ENCODE measurements around the gene ZYG11A. TPM values are rescaled to one million over a fixed set of nuclear protein-coding genes. Genes with fewer than 3 reads are reported as not detected.

The ZYG11A gene
- total and polyA plus RNA-seq, 2 donors (not counting 3 experiments of a cell fraction or from before 2014, with no cell fraction given): 0.40 to 2.1 TPM

DNA sequence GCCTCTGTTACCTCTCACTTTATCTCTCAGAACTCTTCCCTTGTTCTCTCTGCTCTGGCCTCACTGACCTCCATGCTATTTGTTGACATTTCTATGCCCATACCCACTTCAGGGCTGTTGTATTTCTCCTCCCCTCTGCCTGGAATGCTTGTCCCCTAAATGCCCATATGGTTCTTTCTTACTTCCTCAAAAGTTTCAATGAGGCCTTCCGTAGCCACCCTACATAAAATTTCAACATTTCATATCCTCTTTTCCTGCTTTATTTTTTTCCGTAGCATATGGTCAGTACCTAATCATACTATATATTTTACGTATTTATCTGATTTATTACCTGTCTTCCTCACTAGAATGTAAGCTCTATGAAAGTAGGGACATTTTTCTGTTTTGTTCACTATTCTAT is 47.1 kb upstream of the ZYG11A start:
- FAIRE-seq (no peak), DNase-seq (ENCODE audit: low read depth, low spot score) (no peak)
- dilution Hi-C loops (cut with MboI; ENCODE audit: extremely low pct_ligation_motif_present, low sequenced_read_pairs): no loop called here
- no peak overlapping the region for H3K9ac ChIP-seq (replicated peaks; ENCODE audit: extremely low read depth, insufficient read depth, low read length)
- H3K79me2 ChIP-seq (ENCODE audit: control insufficient read depth, insufficient read depth, low read length): no peaks in the 10 kb centered on the region
- H3K27me3 ChIP-seq (ENCODE audit: control insufficient read depth in 2 of 2, insufficient read depth in 2 of 2, low read length in 2 of 2): no peaks in the 10 kb centered on the region
- H3K4me3 ChIP-seq (replicated peaks in 1 of 3; ENCODE audit: insufficient read depth in 1 of 3, low read depth in 1 of 3, low read length in 3 of 3): no peak overlapping the region
- H3K4me2 ChIP-seq (ENCODE audit: insufficient read depth, low read length): no peak overlapping the region
- ChIA-PET CTCF (no interaction called here), POLR2A (interaction anchor here (1.2 kb wide), 1 partner anchor 17 kb away, joined by 3 read pairs; no protein-coding TSS in a partner anchor)
- peaks cover 4 to 5% of the 10 kb centered on the region in 2 experiments for H3K36me3 ChIP-seq (ENCODE audit: control insufficient read depth in 2 of 2, extremely low read depth in 1 of 2, insufficient read depth in 2 of 2, low read length in 2 of 2)
- H3K9me1 ChIP-seq (replicated peaks; ENCODE audit: control insufficient read depth, extremely low read depth, insufficient read depth, low read length): no peaks in the 10 kb centered on the region
- H3K4me1 ChIP-seq (ENCODE audit: control insufficient read depth, extremely low read depth, insufficient read depth, low read length): peaks cover 14% of the 10 kb centered on the region
- no TSS peak for BruUV-seq (replicated peaks)
- H2AFZ ChIP-seq (ENCODE audit: low read depth, low read length): no peak overlapping the region
- TF ChIP-seq GATA2 (IDR thresholded peaks at IDR 0.05; ENCODE audit: insufficient read depth, insufficient read length, low read depth, low read length): no peak
- no peak for TF ChIP-seq POLR2A (IDR thresholded peaks at IDR 0.05; ENCODE audit: low read depth, low read length)
- no peak for TF ChIP-seq FOS (IDR thresholded peaks at IDR 0.05; ENCODE audit: borderline replicate concordance, insufficient read depth, low read length)
- TF ChIP-seq EZH2 (IDR thresholded peaks at IDR 0.05; ENCODE audit: borderline replicate concordance, low read depth, low read length, severe bottlenecking): no peak
- TF ChIP-seq, protein P1, sequence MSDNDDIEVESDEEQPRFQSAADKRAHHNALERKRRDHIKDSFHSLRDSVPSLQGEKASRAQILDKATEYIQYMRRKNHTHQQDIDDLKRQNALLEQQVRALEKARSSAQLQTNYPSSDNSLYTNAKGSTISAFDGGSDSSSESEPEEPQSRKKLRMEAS (IDR thresholded peaks at IDR 0.05; ENCODE audit: insufficient read depth, insufficient read length): no peak
- no peak for TF ChIP-seq JUN (IDR thresholded peaks at IDR 0.05; ENCODE audit: borderline replicate concordance, insufficient read depth, insufficient read length, low read depth)
- TF ChIP-seq, protein P2, sequence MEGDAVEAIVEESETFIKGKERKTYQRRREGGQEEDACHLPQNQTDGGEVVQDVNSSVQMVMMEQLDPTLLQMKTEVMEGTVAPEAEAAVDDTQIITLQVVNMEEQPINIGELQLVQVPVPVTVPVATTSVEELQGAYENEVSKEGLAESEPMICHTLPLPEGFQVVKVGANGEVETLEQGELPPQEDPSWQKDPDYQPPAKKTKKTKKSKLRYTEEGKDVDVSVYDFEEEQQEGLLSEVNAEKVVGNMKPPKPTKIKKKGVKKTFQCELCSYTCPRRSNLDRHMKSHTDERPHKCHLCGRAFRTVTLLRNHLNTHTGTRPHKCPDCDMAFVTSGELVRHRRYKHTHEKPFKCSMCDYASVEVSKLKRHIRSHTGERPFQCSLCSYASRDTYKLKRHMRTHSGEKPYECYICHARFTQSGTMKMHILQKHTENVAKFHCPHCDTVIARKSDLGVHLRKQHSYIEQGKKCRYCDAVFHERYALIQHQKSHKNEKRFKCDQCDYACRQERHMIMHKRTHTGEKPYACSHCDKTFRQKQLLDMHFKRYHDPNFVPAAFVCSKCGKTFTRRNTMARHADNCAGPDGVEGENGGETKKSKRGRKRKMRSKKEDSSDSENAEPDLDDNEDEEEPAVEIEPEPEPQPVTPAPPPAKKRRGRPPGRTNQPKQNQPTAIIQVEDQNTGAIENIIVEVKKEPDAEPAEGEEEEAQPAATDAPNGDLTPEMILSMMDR (IDR thresholded peaks at IDR 0.05; ENCODE audit: extremely low read depth in 1 of 2, insufficient read depth in 1 of 2, low read depth in 1 of 2, low read length in 2 of 2): no peak
- no peak for TF ChIP-seq MYC (IDR thresholded peaks at IDR 0.05; ENCODE audit: low read depth, low read length)
- TF ChIP-seq POLR2AphosphoS5 (IDR thresholded peaks at IDR 0.05; ENCODE audit: insufficient read depth, low read depth, low read length): no peak
- intact Hi-C loops (cut with micrococcal nuclease): no loop called here
- H3K9me3 ChIP-seq (replicated peaks; ENCODE audit: control insufficient read depth, insufficient read depth, low read length): no peaks in the 10 kb centered on the region
- no peak overlapping the region for H3K27ac ChIP-seq (ENCODE audit: insufficient read depth, low read depth, low read length)
- no peaks in the 10 kb centered on the region for H4K20me1 ChIP-seq (replicated peaks; ENCODE audit: control insufficient read depth, extremely low read depth, insufficient read depth, low read length)

Measured in endothelial cell of umbilical vein (primary cell).